HEK293 (cell line): ENCODE results near the gene HMX1.

Experiments used
- CTCF ChIA-PET: fragments of 350-600 bp; formaldehyde crosslinking; extraction: SDS; loops from one replicate; lab custom pipeline; 2021; ENCODE audit warnings: antibody characterized with exemption; lab: Yijun Ruan, JAX
- POLR2A ChIA-PET: fragments of 300-600 bp; formaldehyde crosslinking; extraction: SDS; loops from one replicate; lab custom pipeline; 2020; ENCODE audit warnings: antibody characterized with exemption, inconsistent platforms; lab: Yijun Ruan, JAX
- H3K27ac ChIP-seq: fragments of 200-500 bp; sonication (Bioruptor generic); 2 replicates; pipeline ENCODE4 v1.5.1; 2014; ENCODE audit warnings: low read depth, low read length, control low read depth, inconsistent platforms; ENCODE audit errors: extremely low read depth
- H3K36me3 ChIP-seq, 2 experiments: fragments of 200-500 bp in 1 of 2; sonication (Bioruptor generic) in 1 of 2; 1 replicate in 1 of 2; 2 replicates in 1 of 2; pipeline ENCODE4 v1.5.1; 2014 to 2017; ENCODE audit warnings: inconsistent platforms in 2 of 2, low read length in 2 of 2; ENCODE audit not compliant: control insufficient read depth in 2 of 2, insufficient read depth in 1 of 2
- H3K4me1 ChIP-seq: fragments of 200-500 bp; sonication (Bioruptor generic); 2 replicates; pipeline ENCODE4 v1.5.1; 2014; ENCODE audit warnings: mild to moderate bottlenecking, low read length, inconsistent platforms; ENCODE audit not compliant: control insufficient read depth, insufficient read depth
- H3K4me3 ChIP-seq: 2 replicates; pipeline ENCODE4 v1.5.1; 2011; ENCODE audit warnings: low read depth, mild to moderate bottlenecking, control low read depth, low read length, moderate library complexity
- H3K9me3 ChIP-seq: fragments of 200-500 bp; sonication (Bioruptor generic); 2 replicates; pipeline ENCODE4 v1.5.1; 2014; ENCODE audit warnings: low read depth, low read length, inconsistent platforms; ENCODE audit not compliant: control insufficient read depth, insufficient read depth
- HOXC10 ChIP-seq: sonication (generic); formaldehyde crosslinking; IDR thresholded peaks from 2 replicates; pipeline ENCODE4 v1.8.1; 2023; ENCODE audit warnings: mild to moderate bottlenecking, missing genetic modification reagents
- KLF8 ChIP-seq: fragments of 450-650 bp; formaldehyde crosslinking; IDR thresholded peaks from 2 replicates; pipeline ENCODE4 v1.5.1; 2016; ENCODE audit warnings: missing biosample characterization, missing genetic modification characterization
- PBX3 ChIP-seq: sonication (generic); formaldehyde crosslinking; IDR thresholded peaks from 2 replicates; pipeline ENCODE4 v1.8.1; 2022; ENCODE audit warnings: mild to moderate bottlenecking, moderate library complexity, missing genetic modification reagents
- PRDM4 ChIP-seq: fragments of 450-650 bp; formaldehyde crosslinking; IDR thresholded peaks from 2 replicates; pipeline ENCODE4 v1.5.1; 2017; ENCODE audit warnings: missing biosample characterization, missing genetic modification characterization
- SCRT1 ChIP-seq: fragments of 450-650 bp; formaldehyde crosslinking; IDR thresholded peaks from 2 replicates; pipeline ENCODE4 v1.5.1; 2016; ENCODE audit warnings: missing biosample characterization, missing genetic modification characterization, borderline replicate concordance
- ZBTB7A ChIP-seq: fragments of 450-650 bp; formaldehyde crosslinking; IDR thresholded peaks from 2 replicates; pipeline ENCODE4 v1.5.1; 2016; ENCODE audit warnings: low read depth, missing biosample characterization, missing genetic modification characterization
- ZBTB8A ChIP-seq: fragments of 450-650 bp; formaldehyde crosslinking; IDR thresholded peaks from 2 replicates; pipeline ENCODE4 v1.5.1; 2016; ENCODE audit warnings: missing biosample characterization, missing genetic modification characterization
- ZIC2 ChIP-seq: fragments of 450-650 bp; formaldehyde crosslinking; IDR thresholded peaks from 2 replicates; pipeline ENCODE4 v1.5.1; 2016; ENCODE audit warnings: missing biosample characterization, missing genetic modification characterization
- ZNF10 ChIP-seq: fragments of 450-650 bp; formaldehyde crosslinking; IDR thresholded peaks from 2 replicates; pipeline ENCODE4 v1.5.1; 2017; ENCODE audit warnings: missing biosample characterization, missing genetic modification characterization
- ZNF138 ChIP-seq: fragments of 450-650 bp; formaldehyde crosslinking; IDR thresholded peaks from 2 replicates; pipeline ENCODE4 v1.5.1; 2016; ENCODE audit warnings: missing biosample characterization, missing genetic modification characterization, borderline replicate concordance
- ZNF23 ChIP-seq: fragments of 450-650 bp; formaldehyde crosslinking; IDR thresholded peaks from 2 replicates; pipeline ENCODE4 v1.5.1; 2016; ENCODE audit warnings: missing biosample characterization, missing genetic modification characterization, borderline replicate concordance
- ZNF449 ChIP-seq: fragments of 450-650 bp; formaldehyde crosslinking; IDR thresholded peaks from 2 replicates; pipeline ENCODE4 v1.5.1; 2017; ENCODE audit warnings: missing biosample characterization, mild to moderate bottlenecking, missing genetic modification characterization, moderate library complexity
- ZNF488 ChIP-seq: fragments of 450-650 bp; formaldehyde crosslinking; IDR thresholded peaks from 2 replicates; pipeline ENCODE4 v1.5.1; 2016; ENCODE audit warnings: missing biosample characterization, missing genetic modification characterization
- ZNF514 ChIP-seq: fragments of 450-650 bp; formaldehyde crosslinking; IDR thresholded peaks from 2 replicates; pipeline ENCODE4 v1.5.1; 2016; ENCODE audit warnings: missing biosample characterization, missing genetic modification characterization
- ZNF596 ChIP-seq: fragments of 450-650 bp; IDR thresholded peaks from 2 replicates; pipeline ENCODE4 v1.5.0; 2018; ENCODE audit warnings: missing biosample characterization, mild to moderate bottlenecking, missing genetic modification characterization, moderate library complexity
- ZNF621 ChIP-seq: fragments of 450-650 bp; formaldehyde crosslinking; IDR thresholded peaks from 2 replicates; pipeline ENCODE4 v1.5.1; 2017; ENCODE audit warnings: missing biosample characterization, missing genetic modification characterization
- ZSCAN23 ChIP-seq: fragments of 450-650 bp; formaldehyde crosslinking; IDR thresholded peaks from 2 replicates; pipeline ENCODE4 v1.5.1; 2016; ENCODE audit warnings: missing biosample characterization, missing genetic modification characterization
- ZSCAN30 ChIP-seq: fragments of 450-650 bp; IDR thresholded peaks from 2 replicates; pipeline ENCODE4 v1.5.1; 2018; ENCODE audit warnings: missing biosample characterization, mild to moderate bottlenecking, missing genetic modification characterization, moderate library complexity

Gene HMX1

GRCh38 chr4:8907596-8908205, 36.1 kb upstream of the HMX1 start:
- no peaks in the 10 kb centered on the region for H3K9me3 ChIP-seq
- no peak for TF ChIP-seq HOXC10 (CRISPR knock-in tag)
- no peak for TF ChIP-seq ZNF138 (tag by site-specific recombination)
- no peak for TF ChIP-seq SCRT1
- TF ChIP-seq ZIC2 (tag by site-specific recombination): no peak
- TF ChIP-seq PRDM4 (tag by site-specific recombination): no peak
- TF ChIP-seq ZNF514 (tag by site-specific recombination): no peak
- no peak for TF ChIP-seq ZNF449
- TF ChIP-seq ZNF596 (tag by site-specific recombination): no peak
- TF ChIP-seq ZSCAN30: no peak
- TF ChIP-seq, all 188 proteins: peak for 0
- ChIA-PET CTCF (interaction anchor here (0.7 kb wide), 1 partner anchor 21 kb away, joined by 3 read pairs; no protein-coding TSS in a partner anchor), POLR2A (no interaction called here)
- H3K27ac ChIP-seq: no peak overlapping the region
- no peaks in the 10 kb centered on the region for H3K4me1 ChIP-seq
- H3K36me3 ChIP-seq: no peaks in the 10 kb centered on the region
- H3K4me3 ChIP-seq: no peak overlapping the region

GRCh38 chr4:8906991-8907595, 35.5 kb upstream of the HMX1 start:
- CTCF ChIA-PET: interaction anchor here (0.7 kb wide), 1 partner anchor 20 kb away, joined by 3 read pairs; no protein-coding TSS in a partner anchor
- no peak overlapping the region for H3K27ac ChIP-seq
- POLR2A ChIA-PET: no interaction called here
- H3K9me3 ChIP-seq: no peaks in the 10 kb centered on the region
- no peak for TF ChIP-seq KLF8 (tag by site-specific recombination)
- no peak for TF ChIP-seq ZBTB7A
- TF ChIP-seq PBX3 (CRISPR knock-in tag): no peak
- no peak for TF ChIP-seq ZNF488 (tag by site-specific recombination)
- no peak for TF ChIP-seq ZNF10 (tag by site-specific recombination)
- no peak for TF ChIP-seq ZNF23 (tag by site-specific recombination)
- TF ChIP-seq ZNF621: no peak
- no peak for TF ChIP-seq ZBTB8A (tag by site-specific recombination)
- TF ChIP-seq ZSCAN23 (tag by site-specific recombination): no peak
- no peak overlapping the region for H3K4me3 ChIP-seq
- no peaks in the 10 kb centered on the region for H3K36me3 ChIP-seq
- H3K4me1 ChIP-seq: no peaks in the 10 kb centered on the region
